Measurements from ENCODE around the gene ZBTB2. TPM values are rescaled to one million over a fixed set of nuclear protein-coding genes. Genes with fewer than 3 reads are reported as not detected.

Gene ZBTB2
- total and polyA plus RNA-seq, 10 of the 15 experiments (the other 5 are each of a cell fraction or from before 2014, with no cell fraction given), result 4.2 to 21.9 (median 15.0) TPM

- no TSS peak for BruUV-seq (replicated peaks)
- no peak overlapping the region for H3K9ac ChIP-seq (ENCODE audit: control insufficient read depth, insufficient read depth, low read length)
- intact Hi-C loops (cut with micrococcal nuclease; ENCODE audit: unreplicated experiment) (no loop called here), in situ Hi-C loops (cut with MboI) (no loop called here)
- H3K27me3 ChIP-seq (replicated peaks in 1 of 2; ENCODE audit: control insufficient read depth in 2 of 2, insufficient read depth in 2 of 2, low read length in 1 of 2), result no peaks in the 10 kb centered on the region
- H3K4me2 ChIP-seq (ENCODE audit: control insufficient read depth, insufficient read depth), result no peak overlapping the region
- 81% methylated on average over 5 of the region's 5 CpGs for WGBS (ENCODE audit: insufficient coverage, insufficient replicate concordance, low lambda C conversion rate, missing lambda C conversion rate)
- peaks cover 31% of the 10 kb centered on the region for H3K79me2 ChIP-seq (ENCODE audit: control insufficient read depth, insufficient read depth, low read length)
- no peak overlapping the region for H3K4me3 ChIP-seq
- no peak overlapping the region for H3K27ac ChIP-seq (ENCODE audit: control insufficient read depth, insufficient read depth)
- no peaks in the 10 kb centered on the region for H4K20me1 ChIP-seq (ENCODE audit: control insufficient read depth, insufficient read depth)
- FAIRE-seq, result no peak
- ChIA-PET SMC1A (ENCODE audit: uncharacterized antibody, unreplicated experiment) (no interaction called here), CTCF (no interaction called here), POLR2A (no interaction called here), RAD21 (ENCODE audit: unreplicated experiment) (no interaction called here)
- peaks cover 9 to 18% of the 10 kb centered on the region in 2 experiments for H3K36me3 ChIP-seq (ENCODE audit: control insufficient read depth in 2 of 2, insufficient read depth in 2 of 2, low read length in 1 of 2)
- ATAC-seq, result no peak
- no peak overlapping the region for H2AFZ ChIP-seq (ENCODE audit: control insufficient read depth, low read depth, low read length)
- no peak for DNase-seq (ENCODE audit: low read depth, low spot score)
- H3K9me3 ChIP-seq (replicated peaks; ENCODE audit: control insufficient read depth, insufficient read depth, low read length), result no peaks in the 10 kb centered on the region; the same call in 2 of the 3 replicates
- peaks cover 7% of the 10 kb centered on the region; the same call in 1 of the 2 replicates for H3K4me1 ChIP-seq (ENCODE audit: control insufficient read depth, insufficient read depth, low read length)
- TF ChIP-seq HDAC6 (IDR thresholded peaks at IDR 0.05; ENCODE audit: unreplicated experiment), result no peak
- TF ChIP-seq PKNOX1 (IDR thresholded peaks at IDR 0.05), result no peak
- TF ChIP-seq GABPA (IDR thresholded peaks at IDR 0.05; ENCODE audit: low read depth), result no peak
- TF ChIP-seq IRF5 (IDR thresholded peaks at IDR 0.05; ENCODE audit: borderline replicate concordance), result no peak
- TF ChIP-seq NR2C2 (IDR thresholded peaks at IDR 0.05; ENCODE audit: borderline replicate concordance, control insufficient read depth, insufficient read length, low read depth), result no peak
- no peak for TF ChIP-seq PBX3 (IDR thresholded peaks at IDR 0.05; ENCODE audit: insufficient replicate concordance, low read depth, low read length)
- TF ChIP-seq BCL3 (IDR thresholded peaks at IDR 0.05; ENCODE audit: borderline replicate concordance, insufficient read depth, low read depth, low read length, poor library complexity, severe bottlenecking), result no peak
- TF ChIP-seq MYC (IDR thresholded peaks at IDR 0.05; ENCODE audit: insufficient read depth, insufficient read length, insufficient replicate concordance, low read length, severe bottlenecking), result no peak
- TF ChIP-seq EP300 (IDR thresholded peaks at IDR 0.05; ENCODE audit: borderline replicate concordance in 1 of 2, control insufficient read depth in 1 of 2, low read depth in 2 of 2, low read length in 2 of 2), result no peak
- TF ChIP-seq BRCA1 (IDR thresholded peaks at IDR 0.05; ENCODE audit: low read depth, low read length), result no peak
- no peak for TF ChIP-seq E2F8 (IDR thresholded peaks at IDR 0.05; ENCODE audit: low read depth, partially characterized antibody)
- no peak for TF ChIP-seq HDGF (IDR thresholded peaks at IDR 0.05)
- TF ChIP-seq CBX5 (IDR thresholded peaks at IDR 0.05; ENCODE audit: low read depth), result no peak
- TF ChIP-seq POLR2AphosphoS5 (IDR thresholded peaks at IDR 0.05; ENCODE audit: low read length), result no peak
- no peak for TF ChIP-seq KDM1A (IDR thresholded peaks at IDR 0.05; ENCODE audit: borderline replicate concordance)
- no peak for TF ChIP-seq NBN (IDR thresholded peaks at IDR 0.05)
- TF ChIP-seq PML (IDR thresholded peaks at IDR 0.05; ENCODE audit: low read length), result no peak
Observed at GRCh38 chr6:151372164-151372563, 19.2 kb downstream of the ZBTB2 start.
